Duodenal mucosa (tissue), 2 donors: ENCODE measurements around the gene SIGLECL1.

Experiments used
- H3K27ac ChIP-seq: one replicate; pipeline ENCODE4 v1.7.0; 2013; ENCODE audit warnings: low read depth, low read length
- H3K27me3 ChIP-seq, 2 donors: one replicate each; pipeline ENCODE4 v1.7.0; 2013; ENCODE audit warnings: low read length in 2 of 2, control low read depth in 1 of 2; ENCODE audit not compliant: insufficient read depth in 2 of 2, control insufficient read depth in 1 of 2
- H3K36me3 ChIP-seq, 2 donors: one replicate each; pipeline ENCODE4 v1.7.0; 2013; ENCODE audit warnings: low read length in 2 of 2, control low read depth in 1 of 2; ENCODE audit not compliant: insufficient read depth in 2 of 2, control insufficient read depth in 1 of 2
- H3K4me1 ChIP-seq, 2 donors: one replicate each; pipeline ENCODE4 v1.7.0; 2013; ENCODE audit warnings: low read length in 2 of 2, control low read depth in 1 of 2; ENCODE audit not compliant: insufficient read depth in 2 of 2, control insufficient read depth in 1 of 2
- H3K4me3 ChIP-seq, 2 donors: one replicate each; pipeline ENCODE4 v1.7.0; 2013; ENCODE audit warnings: low read length in 2 of 2, low read depth in 1 of 2
- H3K9ac ChIP-seq, 2 donors: one replicate each; pipeline ENCODE4 v1.7.0; 2013; ENCODE audit warnings: low read length in 2 of 2, low read depth in 1 of 2
- H3K9me3 ChIP-seq, 2 donors: one replicate each; pipeline ENCODE4 v1.7.0; 2013; ENCODE audit warnings: low read length in 2 of 2, control low read depth in 1 of 2; ENCODE audit not compliant: control insufficient read depth in 1 of 2

Gene SIGLECL1

DNA sequence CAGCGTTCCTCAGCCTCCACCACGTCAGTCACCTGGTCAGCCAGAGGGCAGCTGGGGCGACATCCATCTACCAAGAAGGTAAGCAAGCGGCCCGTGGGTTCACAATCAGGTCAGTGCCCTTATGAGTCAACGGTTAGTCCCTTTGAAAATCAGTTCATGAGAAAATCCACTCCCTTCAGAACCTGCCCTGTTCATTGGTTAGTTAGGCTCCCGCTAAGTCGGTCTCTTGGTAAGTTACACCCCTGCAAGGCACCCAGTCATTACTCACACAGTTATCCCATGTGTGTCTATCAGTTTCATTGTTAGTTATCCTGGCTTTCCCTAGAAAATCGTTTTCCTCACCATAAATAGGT is 564 bp downstream of the SIGLECL1 start:
- no peaks in the 10 kb centered on the region for H3K36me3 ChIP-seq
- H3K27ac ChIP-seq, result no peak overlapping the region
- no peak overlapping the region for H3K4me3 ChIP-seq
- no peaks in the 10 kb centered on the region for H3K27me3 ChIP-seq
- H3K9me3 ChIP-seq, result no peaks in the 10 kb centered on the region
- no peaks in the 10 kb centered on the region for H3K4me1 ChIP-seq
- no peak overlapping the region for H3K9ac ChIP-seq

DNA sequence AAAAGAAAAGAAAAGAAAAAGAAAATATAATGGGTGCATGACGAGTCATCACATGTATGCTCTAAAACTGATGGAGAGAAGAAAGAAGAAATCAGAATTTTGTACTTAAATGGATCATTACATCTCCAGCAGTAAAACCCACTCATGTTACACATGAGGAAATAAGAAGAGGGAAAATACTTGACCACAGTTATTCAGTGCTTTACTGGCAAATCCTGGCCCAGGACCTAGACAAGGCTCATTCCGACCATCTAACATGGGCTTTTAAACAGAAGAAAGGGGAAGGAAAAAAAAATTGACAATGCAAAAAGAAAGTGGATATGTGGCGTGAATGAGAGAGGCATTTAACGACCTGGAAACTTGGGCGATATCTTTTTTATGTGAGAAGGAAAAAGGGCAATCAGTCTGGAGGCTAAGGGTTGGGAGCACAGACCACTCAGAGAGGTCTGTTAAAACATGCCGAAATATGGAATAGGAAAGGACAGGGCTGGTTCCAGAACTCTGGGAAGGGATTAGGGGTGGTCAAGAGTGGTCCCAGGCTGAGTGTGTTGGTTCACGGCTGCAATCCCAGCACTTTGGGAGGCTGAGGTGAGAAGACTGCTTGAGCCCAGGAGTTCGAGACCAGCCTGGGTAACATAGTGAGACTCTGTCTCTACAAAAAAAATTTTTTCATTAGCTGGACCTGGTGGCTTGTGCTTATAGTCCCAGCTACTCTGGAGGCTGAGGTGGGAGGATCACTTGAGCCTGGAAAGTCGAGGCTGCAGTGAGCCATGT is 1.6 kb downstream of the SIGLECL1 start:
- H3K27me3 ChIP-seq, result no peaks in the 10 kb centered on the region
- no peak overlapping the region for H3K4me3 ChIP-seq
- no peak overlapping the region for H3K27ac ChIP-seq

DNA sequence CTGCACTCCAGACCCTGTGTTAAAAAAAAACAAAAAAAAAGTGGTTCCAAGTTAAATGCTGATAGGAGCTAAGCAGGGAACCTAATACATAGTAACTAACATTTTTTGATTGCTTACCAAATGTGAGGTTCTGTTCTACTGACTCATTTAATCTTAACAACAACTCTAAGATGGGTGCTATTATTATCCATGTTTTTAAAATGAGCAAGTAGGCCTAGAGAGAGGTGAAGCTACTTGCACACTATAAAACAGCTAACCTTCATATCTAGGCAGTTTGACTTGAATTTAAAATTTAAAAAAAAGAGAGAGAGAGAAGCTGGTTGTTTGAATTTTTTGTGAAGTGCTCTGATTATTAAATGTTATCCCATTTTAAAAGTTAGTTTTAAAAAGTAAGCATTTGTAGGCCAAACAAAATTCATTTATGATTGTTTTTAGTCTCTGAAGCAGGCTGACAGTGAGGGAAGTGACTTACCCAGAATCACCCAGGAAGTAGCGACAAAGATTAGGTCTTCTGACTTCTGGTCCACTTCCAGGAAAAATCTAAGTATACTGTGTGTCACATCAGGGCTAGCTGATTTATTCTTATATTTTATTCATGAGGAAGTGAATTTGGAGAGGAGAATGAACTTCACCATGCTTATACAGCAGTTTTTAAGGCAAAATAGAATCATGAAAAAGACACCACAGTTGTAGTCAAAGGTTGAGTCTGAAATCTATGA is 2.4 kb downstream of the SIGLECL1 start:
- H3K4me3 ChIP-seq, result no peak overlapping the region
- H3K9ac ChIP-seq, result no peak overlapping the region
- no peaks in the 10 kb centered on the region for H3K9me3 ChIP-seq
- no peak overlapping the region for H3K27ac ChIP-seq
- H3K4me1 ChIP-seq, result no peaks in the 10 kb centered on the region
- H3K36me3 ChIP-seq, result no peaks in the 10 kb centered on the region
- H3K27me3 ChIP-seq, result no peaks in the 10 kb centered on the region

More for the DNA sequence above, 1.6 kb downstream of the SIGLECL1 start:
- Histone ChIP-seq H3K4me1 (no peaks in the 10 kb centered on the region), H3K36me3 (no peaks in the 10 kb centered on the region), H3K9ac (no peak overlapping the region), H3K9me3 (no peaks in the 10 kb centered on the region)

DNA sequence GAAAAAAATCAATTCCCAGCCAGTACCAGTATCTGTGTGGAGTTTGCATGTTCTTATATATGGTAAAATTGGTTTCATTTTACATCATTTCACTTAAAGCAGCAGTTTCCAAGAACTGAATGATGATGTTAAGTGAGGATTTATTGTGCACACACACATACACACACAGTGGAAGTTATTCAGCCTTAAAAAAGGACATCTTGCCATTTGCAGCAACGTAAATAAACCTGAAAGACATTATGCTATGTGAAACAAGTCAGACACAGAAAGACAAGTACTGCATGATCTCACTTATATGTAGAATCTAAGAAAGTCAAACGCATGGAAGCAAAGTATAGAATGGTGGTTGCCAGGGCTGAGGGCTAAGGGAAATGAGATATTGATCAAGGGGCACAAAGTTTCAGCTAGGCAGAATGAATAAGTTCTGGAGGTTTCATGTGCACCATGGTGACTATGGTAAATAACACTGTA is 5.3 kb downstream of the SIGLECL1 start:
- Histone ChIP-seq H3K4me1 (no peaks in the 10 kb centered on the region), H3K36me3 (no peaks in the 10 kb centered on the region), H3K27me3 (no peaks in the 10 kb centered on the region), H3K9ac (no peak overlapping the region), H3K27ac (no peak overlapping the region), H3K4me3 (no peak overlapping the region), H3K9me3 (no peaks in the 10 kb centered on the region)

DNA sequence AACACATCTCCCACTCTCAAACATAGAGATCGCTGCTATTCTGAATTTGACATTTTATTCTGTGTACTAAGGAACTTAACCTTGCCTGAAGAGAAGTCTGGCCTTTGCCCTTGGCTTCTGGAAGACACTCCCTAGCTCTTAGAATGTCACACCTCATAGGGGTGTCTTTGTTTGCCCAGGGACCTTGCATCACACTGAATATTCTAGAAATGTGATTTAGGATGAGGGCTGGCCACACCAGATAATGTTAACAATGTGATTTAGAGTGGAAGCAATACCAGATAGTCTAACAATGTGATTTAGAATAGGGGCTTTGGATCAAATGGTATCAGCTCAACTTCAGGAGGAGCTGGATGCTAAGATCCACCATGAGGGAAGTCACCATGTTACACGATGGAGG is 6.6 kb downstream of the SIGLECL1 start:
- H3K9ac ChIP-seq, result no peak overlapping the region
- H3K4me1 ChIP-seq, result no peaks in the 10 kb centered on the region
- no peaks in the 10 kb centered on the region for H3K27me3 ChIP-seq
- no peaks in the 10 kb centered on the region for H3K9me3 ChIP-seq
- no peak overlapping the region for H3K4me3 ChIP-seq
- no peaks in the 10 kb centered on the region for H3K36me3 ChIP-seq
- H3K27ac ChIP-seq, result no peak overlapping the region

DNA sequence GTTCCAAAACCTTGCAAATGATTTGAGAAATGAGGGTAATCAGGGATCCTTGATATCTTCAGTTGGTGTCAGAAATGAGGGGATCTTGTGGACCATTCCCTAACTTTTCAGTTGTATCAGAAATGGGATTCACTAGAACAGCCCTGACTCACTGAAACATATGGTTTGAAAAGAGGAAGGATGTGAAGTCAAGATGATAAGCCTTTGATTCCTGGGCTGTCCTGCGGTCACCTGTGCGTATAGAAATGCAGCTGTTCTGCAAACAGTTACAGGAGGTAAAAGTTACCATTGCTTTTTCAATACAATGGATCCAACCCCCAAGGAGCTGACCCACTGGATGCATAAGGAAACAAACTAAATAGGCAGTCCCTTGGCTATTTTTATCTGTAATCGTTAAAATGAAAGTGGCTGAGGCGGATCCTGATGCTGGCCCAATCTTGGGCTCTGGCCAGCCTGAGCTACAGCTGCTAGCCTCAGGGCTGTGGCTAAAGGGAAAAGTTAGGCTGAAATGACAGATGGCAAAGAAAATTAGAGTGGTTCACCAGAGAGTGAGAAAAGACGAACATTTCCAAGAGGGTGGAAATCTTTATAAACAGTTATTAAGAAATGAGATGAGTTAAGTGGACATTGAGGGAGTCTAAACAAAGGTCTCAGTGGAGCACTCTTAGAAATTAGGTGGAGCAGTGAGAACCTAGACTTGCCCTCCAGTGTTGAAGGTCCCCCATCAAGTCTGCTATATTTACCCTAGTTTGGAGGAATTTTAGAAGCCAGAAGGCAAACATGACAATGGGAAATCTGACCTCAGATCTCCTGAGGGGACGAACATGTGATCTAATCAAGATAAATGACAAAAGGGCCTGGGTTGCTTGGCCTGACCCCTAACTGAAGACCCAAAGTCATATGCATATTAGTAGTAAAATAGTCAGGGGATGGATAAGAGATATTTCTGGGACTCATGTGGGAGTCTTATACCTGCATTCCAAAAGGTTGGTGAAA is 7.6 kb downstream of the SIGLECL1 start:
- no peaks in the 10 kb centered on the region for H3K27me3 ChIP-seq
- no peak overlapping the region for H3K27ac ChIP-seq

DNA sequence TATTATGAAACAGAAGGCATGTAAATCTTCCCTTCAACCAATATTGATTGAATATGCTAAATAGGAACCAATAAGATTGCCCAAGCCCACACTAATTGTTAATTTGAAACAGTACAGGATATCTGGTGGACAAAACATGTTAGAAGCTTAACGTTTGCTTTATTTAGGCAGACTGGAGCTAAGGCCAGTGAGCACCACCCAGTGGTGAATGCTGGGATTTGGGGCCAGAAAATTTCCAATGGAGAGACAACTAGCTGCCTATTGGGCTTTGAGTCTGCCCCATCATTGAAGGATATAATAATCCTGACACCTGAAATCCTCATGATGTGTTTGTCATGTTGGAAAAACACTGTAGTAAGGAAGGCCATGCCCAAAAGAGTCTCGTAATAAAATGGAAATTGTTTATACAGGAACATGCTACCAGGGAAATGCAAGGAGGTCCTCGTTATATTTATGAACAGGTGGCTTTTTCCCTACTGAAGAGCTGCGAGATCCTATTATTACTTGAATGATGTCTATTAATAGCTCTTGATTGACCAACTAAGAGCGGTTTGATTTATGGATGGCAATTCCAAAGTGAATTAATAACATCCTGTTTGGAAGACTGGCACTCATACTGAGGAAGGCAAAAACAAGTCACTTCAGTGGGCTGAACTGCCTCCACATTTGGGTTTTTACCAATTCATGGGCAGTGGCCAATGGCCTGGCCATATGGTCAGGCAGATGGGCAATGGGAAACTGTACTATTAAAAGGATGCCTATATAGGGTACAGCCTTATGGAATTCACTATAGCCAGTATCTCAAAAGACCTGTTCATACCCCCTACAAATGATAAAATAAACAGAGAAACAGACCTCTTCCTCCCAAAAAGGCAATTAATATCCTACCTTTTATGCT is 8.7 kb downstream of the SIGLECL1 start:
- Histone ChIP-seq H3K36me3 (no peaks in the 10 kb centered on the region), H3K4me3 (no peak overlapping the region), H3K27me3 (no peaks in the 10 kb centered on the region), H3K4me1 (no peaks in the 10 kb centered on the region), H3K9me3 (no peaks in the 10 kb centered on the region), H3K27ac (no peak overlapping the region), H3K9ac (no peak overlapping the region)

More for the DNA sequence above, 7.6 kb downstream of the SIGLECL1 start:
- Histone ChIP-seq H3K9ac (no peak overlapping the region), H3K9me3 (no peaks in the 10 kb centered on the region), H3K36me3 (no peaks in the 10 kb centered on the region), H3K4me1 (no peaks in the 10 kb centered on the region), H3K4me3 (no peak overlapping the region)

DNA sequence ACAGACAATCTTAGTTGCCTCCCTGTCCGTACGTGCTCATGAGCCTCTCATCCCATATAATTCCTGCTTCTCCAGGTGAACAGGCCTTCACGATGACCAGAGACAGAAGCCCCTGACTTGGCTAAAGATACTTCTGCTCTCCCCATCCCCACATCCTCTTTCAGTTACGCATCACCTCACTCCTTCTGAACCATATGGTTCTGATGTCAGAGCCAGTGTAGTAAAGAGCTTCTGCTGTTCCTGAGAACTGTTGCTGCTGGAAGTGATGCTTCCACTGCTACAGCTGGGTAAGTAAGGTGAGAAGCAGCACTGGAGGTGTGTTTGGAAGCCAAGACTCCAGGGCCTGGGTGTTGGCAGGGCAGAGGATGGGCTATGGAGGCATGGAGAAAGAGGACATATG is 12.9 kb downstream of the SIGLECL1 start:
- Histone ChIP-seq H3K27me3 (no peaks in the 10 kb centered on the region), H3K4me3 (no peak overlapping the region), H3K36me3 (no peaks in the 10 kb centered on the region), H3K4me1 (no peaks in the 10 kb centered on the region), H3K9ac (no peak overlapping the region), H3K9me3 (no peaks in the 10 kb centered on the region), H3K27ac (no peak overlapping the region)

DNA sequence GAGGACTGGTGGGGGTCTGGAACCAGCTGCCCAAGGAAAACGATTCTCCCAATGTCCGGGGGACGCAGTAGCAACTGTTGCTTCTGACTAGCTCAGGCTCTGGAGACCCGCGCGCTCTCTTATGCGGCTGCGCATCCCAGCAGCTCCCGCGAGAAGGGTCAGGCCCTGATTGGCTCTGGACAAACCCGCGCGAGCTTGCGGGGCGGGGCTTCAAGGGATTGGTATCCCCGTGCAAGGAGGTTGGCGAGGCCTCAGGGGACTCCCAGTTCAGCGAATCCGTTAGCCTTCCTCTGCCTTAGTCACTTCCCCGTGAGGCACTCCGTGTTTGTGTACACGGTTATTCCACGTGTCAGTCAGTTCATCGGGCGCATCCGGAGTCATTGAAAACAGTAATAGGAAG is 20.2 kb downstream of the SIGLECL1 start:
- Histone ChIP-seq H3K9me3 (no peaks in the 10 kb centered on the region), H3K4me1 (no peaks in the 10 kb centered on the region), H3K36me3 (no peaks in the 10 kb centered on the region)

More for the DNA sequence above, 20.2 kb downstream of the SIGLECL1 start:
- H3K27me3 ChIP-seq, result no peaks in the 10 kb centered on the region
- H3K27ac ChIP-seq, result no peak overlapping the region
- H3K9ac ChIP-seq, result no peak overlapping the region
- no peak overlapping the region for H3K4me3 ChIP-seq
